Measurements from ENCODE around the gene ANGEL2.
"Not testable (repeated sequence)": the region's sequence is repeated elsewhere in the genome, so short reads cannot be mapped to it uniquely, and the experiment has no call there.

The ANGEL2 gene

GRCh38 chr1:213049232-213049631 lies 33.6 kb upstream of the ANGEL2 start:
- Histone ChIP-seq H2AK5ac (ENCODE audit: low read length, severe bottlenecking) (no peak overlapping the region), H3K4ac (ENCODE audit: low read depth in 1 of 2, low read length in 2 of 2) (no peak overlapping the region), H3K9me3 (ENCODE audit: control insufficient read depth, low read length) (no peaks in the 10 kb centered on the region), H3K36me3 (ENCODE audit: control insufficient read depth in 1 of 2, insufficient read depth in 2 of 2, low read depth in 1 of 2, low read length in 2 of 2) (no peaks in the 10 kb centered on the region), H2BK5ac (ENCODE audit: low read depth, low read length, poor library complexity, severe bottlenecking) (no peak overlapping the region), H2AFZ (ENCODE audit: low read depth, low read length) (no peak overlapping the region), H3K4me1 (ENCODE audit: control insufficient read depth, insufficient read depth, low read depth, low read length) (peaks cover 4% of the 10 kb centered on the region), H4K8ac (ENCODE audit: low read length) (no peak overlapping the region), H3K27ac (ENCODE audit: low read length, poor library complexity, severe bottlenecking) (no peak overlapping the region), H2BK15ac (ENCODE audit: low read depth, poor library complexity, severe bottlenecking) (no peak overlapping the region), H3K4me2 (ENCODE audit: low read length, poor library complexity, severe bottlenecking) (no peak overlapping the region), H3K9ac (ENCODE audit: low read length) (no peak overlapping the region), H2BK12ac (ENCODE audit: low read length in 2 of 2) (no peak overlapping the region), H3K4me3 (ENCODE audit: insufficient read depth in 1 of 2, low read depth in 1 of 2, low read length in 2 of 2) (no peak overlapping the region), H3K23ac (ENCODE audit: low read length in 2 of 2) (no peak overlapping the region), H3K27me3 (ENCODE audit: control insufficient read depth in 1 of 2, insufficient read depth in 1 of 2, low read length in 2 of 2) (no peaks in the 10 kb centered on the region), H4K91ac (ENCODE audit: low read length) (no peak overlapping the region), H2BK120ac (ENCODE audit: low read depth, low read length) (no peak overlapping the region), H3K18ac (ENCODE audit: low read depth in 1 of 2, low read length in 2 of 2) (no peak overlapping the region), H3K14ac (ENCODE audit: low read length in 2 of 2) (no peak overlapping the region), H3K79me1 (replicated peaks; ENCODE audit: low read length, poor library complexity, severe bottlenecking) (peaks cover 5% of the 10 kb centered on the region)
- no peak for DNase-seq
- WGBS, result no CpG with 5 or more reads among the region's 1 CpG

- not testable (repeated sequence) for H3K4me1 ChIP-seq (ENCODE audit: control insufficient read depth, insufficient read depth, low read depth, low read length); H3K14ac ChIP-seq (ENCODE audit: low read length in 2 of 2); H3K9me3 ChIP-seq (ENCODE audit: control insufficient read depth, low read length); H3K4ac ChIP-seq (ENCODE audit: low read depth in 1 of 2, low read length in 2 of 2); H3K4me2 ChIP-seq (ENCODE audit: low read length, poor library complexity, severe bottlenecking); H2BK15ac ChIP-seq (ENCODE audit: low read depth, poor library complexity, severe bottlenecking); H3K18ac ChIP-seq (ENCODE audit: low read depth in 1 of 2, low read length in 2 of 2); H4K91ac ChIP-seq (ENCODE audit: low read length); H3K23ac ChIP-seq (ENCODE audit: low read length in 2 of 2); H3K27me3 ChIP-seq (ENCODE audit: control insufficient read depth in 1 of 2, insufficient read depth in 1 of 2, low read length in 2 of 2); H2AFZ ChIP-seq (ENCODE audit: low read depth, low read length); H2BK5ac ChIP-seq (ENCODE audit: low read depth, low read length, poor library complexity, severe bottlenecking); H2AK5ac ChIP-seq (ENCODE audit: low read length, severe bottlenecking); H3K36me3 ChIP-seq (ENCODE audit: control insufficient read depth in 1 of 2, insufficient read depth in 2 of 2, low read depth in 1 of 2, low read length in 2 of 2); H3K4me3 ChIP-seq (ENCODE audit: insufficient read depth in 1 of 2, low read depth in 1 of 2, low read length in 2 of 2); H4K8ac ChIP-seq (ENCODE audit: low read length); H3K27ac ChIP-seq (ENCODE audit: low read length, poor library complexity, severe bottlenecking); H2BK120ac ChIP-seq (ENCODE audit: low read depth, low read length); H3K79me1 ChIP-seq (replicated peaks; ENCODE audit: low read length, poor library complexity, severe bottlenecking); H3K9ac ChIP-seq (ENCODE audit: low read length)
- 76% methylated on average over 10 of the region's 13 CpGs for WGBS
- H2BK12ac ChIP-seq (ENCODE audit: low read length in 2 of 2), result peak overlapping the region in 1 of 2 experiments; percentile 11
- DNase-seq, result peak; percentile 60
These were observed 29.9 kb upstream of the ANGEL2 start for GRCh38 chr1:213045321-213046226.

- Histone ChIP-seq H3K4me1 (ENCODE audit: control insufficient read depth, insufficient read depth, low read depth, low read length) (no peaks in the 10 kb centered on the region), H2AK5ac (ENCODE audit: low read length, severe bottlenecking) (no peak overlapping the region), H4K91ac (ENCODE audit: low read length) (no peak overlapping the region), H3K14ac (ENCODE audit: low read length in 2 of 2) (no peak overlapping the region), H3K4ac (ENCODE audit: low read depth in 1 of 2, low read length in 2 of 2) (no peak overlapping the region), H3K18ac (ENCODE audit: low read depth in 1 of 2, low read length in 2 of 2) (no peak overlapping the region), H4K8ac (ENCODE audit: low read length) (no peak overlapping the region), H2BK5ac (ENCODE audit: low read depth, low read length, poor library complexity, severe bottlenecking) (no peak overlapping the region), H2BK15ac (ENCODE audit: low read depth, poor library complexity, severe bottlenecking) (no peak overlapping the region), H3K27me3 (ENCODE audit: control insufficient read depth in 1 of 2, insufficient read depth in 1 of 2, low read length in 2 of 2) (peaks cover 0 to 3% of the 10 kb centered on the region in 2 experiments), H2BK120ac (ENCODE audit: low read depth, low read length) (no peak overlapping the region), H3K4me3 (ENCODE audit: insufficient read depth in 1 of 2, low read depth in 1 of 2, low read length in 2 of 2) (no peak overlapping the region), H3K9ac (ENCODE audit: low read length) (no peak overlapping the region), H3K9me3 (ENCODE audit: control insufficient read depth, low read length) (no peaks in the 10 kb centered on the region), H3K4me2 (ENCODE audit: low read length, poor library complexity, severe bottlenecking) (no peak overlapping the region), H2AFZ (ENCODE audit: low read depth, low read length) (no peak overlapping the region), H3K27ac (ENCODE audit: low read length, poor library complexity, severe bottlenecking) (no peak overlapping the region), H2BK12ac (ENCODE audit: low read length in 2 of 2) (no peak overlapping the region), H3K79me1 (replicated peaks; ENCODE audit: low read length, poor library complexity, severe bottlenecking) (no peaks in the 10 kb centered on the region), H3K36me3 (ENCODE audit: control insufficient read depth in 1 of 2, insufficient read depth in 2 of 2, low read depth in 1 of 2, low read length in 2 of 2) (no peaks in the 10 kb centered on the region), H3K23ac (ENCODE audit: low read length in 2 of 2) (no peak overlapping the region)
- 40% methylated on average over 1 of the region's 1 CpG for WGBS
- peak; percentile 63 for DNase-seq
These were observed 25.8 kb upstream of the ANGEL2 start for GRCh38 chr1:213041443-213041842.

- no peak overlapping the region for H2AFZ ChIP-seq (ENCODE audit: low read depth, low read length)
- no peak overlapping the region for H3K9ac ChIP-seq (ENCODE audit: low read length)
- no peak overlapping the region for H3K18ac ChIP-seq (ENCODE audit: low read depth in 1 of 2, low read length in 2 of 2)
- no peak overlapping the region for H3K27ac ChIP-seq (ENCODE audit: low read length, poor library complexity, severe bottlenecking)
- no peak overlapping the region for H2BK5ac ChIP-seq (ENCODE audit: low read depth, low read length, poor library complexity, severe bottlenecking)
- H3K4me3 ChIP-seq (ENCODE audit: insufficient read depth in 1 of 2, low read depth in 1 of 2, low read length in 2 of 2), result no peak overlapping the region
- H3K4me2 ChIP-seq (ENCODE audit: low read length, poor library complexity, severe bottlenecking), result no peak overlapping the region
- no peaks in the 10 kb centered on the region for H3K36me3 ChIP-seq (ENCODE audit: control insufficient read depth in 1 of 2, insufficient read depth in 2 of 2, low read depth in 1 of 2, low read length in 2 of 2)
- no peaks in the 10 kb centered on the region for H3K79me1 ChIP-seq (replicated peaks; ENCODE audit: low read length, poor library complexity, severe bottlenecking)
- no peak overlapping the region for H3K14ac ChIP-seq (ENCODE audit: low read length in 2 of 2)
- DNase-seq, result no peak
- no peak overlapping the region for H4K91ac ChIP-seq (ENCODE audit: low read length)
- H2BK15ac ChIP-seq (ENCODE audit: low read depth, poor library complexity, severe bottlenecking), result no peak overlapping the region
- H3K4me1 ChIP-seq (ENCODE audit: control insufficient read depth, insufficient read depth, low read depth, low read length), result no peaks in the 10 kb centered on the region
- H2BK12ac ChIP-seq (ENCODE audit: low read length in 2 of 2), result no peak overlapping the region
- H3K4ac ChIP-seq (ENCODE audit: low read depth in 1 of 2, low read length in 2 of 2), result no peak overlapping the region
- H3K27me3 ChIP-seq (ENCODE audit: control insufficient read depth in 1 of 2, insufficient read depth in 1 of 2, low read length in 2 of 2), result peaks cover 0 to 8% of the 10 kb centered on the region in 2 experiments
- 100% methylated on average over 1 of the region's 2 CpGs for WGBS
- H2AK5ac ChIP-seq (ENCODE audit: low read length, severe bottlenecking), result no peak overlapping the region
- H4K8ac ChIP-seq (ENCODE audit: low read length), result no peak overlapping the region
- H3K9me3 ChIP-seq (ENCODE audit: control insufficient read depth, low read length), result no peaks in the 10 kb centered on the region
- no peak overlapping the region for H2BK120ac ChIP-seq (ENCODE audit: low read depth, low read length)
- no peak overlapping the region for H3K23ac ChIP-seq (ENCODE audit: low read length in 2 of 2)
These were observed 19.9 kb upstream of the ANGEL2 start for GRCh38 chr1:213035573-213035972.
